Fibroblast of the aortic adventitia (primary cell): ENCODE measurements around the gene EML6. TPM values are rescaled to one million over a fixed set of nuclear protein-coding genes. Genes with fewer than 3 reads are reported as not detected.

Experiments used
- DNase-seq: peaks from one replicate; pipeline ENCODE4 v3.0.0-alpha.2; 2010; ENCODE audit warnings: low read depth
- H3K4me3 ChIP-seq: 2 replicates; pipeline ENCODE4 v1.5.1; 2011; ENCODE audit warnings: low read depth, mild to moderate bottlenecking, control low read depth, low read length, moderate library complexity
- total RNA-seq: library from RNA; depleted of rRNA; stranded (reverse); fragments of >200 nt; gene quantifications from 2 replicates; pipeline ENCODE4 v1.2.3, GENCODE V29; 2012; ENCODE audit warnings: low replicate concordance
- TF ChIP-seq, protein P1 (sequence below): IDR thresholded peaks from 2 replicates; pipeline ENCODE4 v1.5.1; 2011; ENCODE audit warnings: mild to moderate bottlenecking, low read length, control low read depth, inconsistent platforms; ENCODE audit not compliant: insufficient read depth

The EML6 gene
- total RNA-seq, 1 donor = 2.8 TPM

DNA sequence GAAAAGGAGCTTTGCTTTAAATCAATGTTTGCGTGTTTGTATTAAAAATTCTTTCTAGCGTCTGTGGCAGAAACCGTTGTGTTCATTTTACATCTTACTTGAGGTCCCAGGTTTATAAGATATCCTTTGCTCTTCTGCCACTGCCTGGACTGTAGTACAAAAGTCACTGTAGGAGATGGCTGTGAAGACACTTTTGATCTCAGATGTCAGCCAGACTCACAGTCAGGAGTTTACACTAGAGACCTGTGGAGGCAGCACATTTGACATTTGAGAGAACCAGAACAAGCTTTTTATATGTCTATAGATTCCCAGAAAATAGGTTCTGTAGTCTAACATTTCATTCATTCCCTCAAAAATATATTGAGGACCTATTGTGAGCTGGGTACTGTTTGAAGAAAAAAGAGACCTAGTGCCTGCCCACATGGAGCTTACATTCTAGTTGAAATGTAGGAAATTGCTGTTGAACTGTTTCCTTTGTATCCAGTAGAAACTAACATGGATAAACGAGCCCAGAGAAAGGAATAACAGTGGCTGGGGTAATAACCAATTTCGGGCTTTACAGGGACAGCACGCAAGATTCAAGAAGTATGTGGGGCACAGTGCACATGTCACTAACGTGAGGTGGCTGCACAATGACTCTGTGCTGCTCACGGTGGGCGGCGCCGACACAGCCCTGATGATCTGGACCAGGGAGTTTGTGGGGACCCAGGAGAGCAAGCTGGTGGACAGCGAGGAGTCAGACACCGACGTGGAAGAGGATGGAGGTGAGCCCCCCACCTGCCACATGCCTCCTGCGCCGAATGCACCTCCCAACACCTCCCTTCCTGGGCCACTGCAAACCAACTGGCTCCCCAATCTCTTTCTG is 204.5 kb downstream of the EML6 start:
- DNase-seq = no peak
- TF ChIP-seq, protein P1, sequence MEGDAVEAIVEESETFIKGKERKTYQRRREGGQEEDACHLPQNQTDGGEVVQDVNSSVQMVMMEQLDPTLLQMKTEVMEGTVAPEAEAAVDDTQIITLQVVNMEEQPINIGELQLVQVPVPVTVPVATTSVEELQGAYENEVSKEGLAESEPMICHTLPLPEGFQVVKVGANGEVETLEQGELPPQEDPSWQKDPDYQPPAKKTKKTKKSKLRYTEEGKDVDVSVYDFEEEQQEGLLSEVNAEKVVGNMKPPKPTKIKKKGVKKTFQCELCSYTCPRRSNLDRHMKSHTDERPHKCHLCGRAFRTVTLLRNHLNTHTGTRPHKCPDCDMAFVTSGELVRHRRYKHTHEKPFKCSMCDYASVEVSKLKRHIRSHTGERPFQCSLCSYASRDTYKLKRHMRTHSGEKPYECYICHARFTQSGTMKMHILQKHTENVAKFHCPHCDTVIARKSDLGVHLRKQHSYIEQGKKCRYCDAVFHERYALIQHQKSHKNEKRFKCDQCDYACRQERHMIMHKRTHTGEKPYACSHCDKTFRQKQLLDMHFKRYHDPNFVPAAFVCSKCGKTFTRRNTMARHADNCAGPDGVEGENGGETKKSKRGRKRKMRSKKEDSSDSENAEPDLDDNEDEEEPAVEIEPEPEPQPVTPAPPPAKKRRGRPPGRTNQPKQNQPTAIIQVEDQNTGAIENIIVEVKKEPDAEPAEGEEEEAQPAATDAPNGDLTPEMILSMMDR = no peak
- no peak overlapping the region for H3K4me3 ChIP-seq

DNA sequence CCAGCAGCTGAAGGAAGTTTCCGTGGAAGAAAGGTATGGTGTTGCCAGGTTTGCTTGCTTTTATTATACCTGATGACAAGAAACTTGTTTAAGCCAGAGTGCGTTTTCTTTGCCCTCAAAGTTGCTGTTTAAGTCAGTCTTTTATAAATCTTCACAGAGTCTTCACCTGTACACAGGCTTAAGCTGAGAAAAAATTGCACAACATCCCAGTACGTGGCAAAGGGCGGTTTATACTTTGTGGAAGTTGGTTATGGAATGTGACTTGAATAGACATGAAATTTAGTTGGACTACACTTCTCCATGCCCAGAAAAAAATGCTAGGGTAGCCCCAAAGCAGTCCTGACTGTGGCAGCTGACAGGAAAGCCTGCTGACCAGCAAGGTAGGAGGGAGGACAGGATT is 205.3 kb downstream of the EML6 start:
- TF ChIP-seq, protein P1 = no peak
- no peak for DNase-seq
- no peak overlapping the region for H3K4me3 ChIP-seq

DNA sequence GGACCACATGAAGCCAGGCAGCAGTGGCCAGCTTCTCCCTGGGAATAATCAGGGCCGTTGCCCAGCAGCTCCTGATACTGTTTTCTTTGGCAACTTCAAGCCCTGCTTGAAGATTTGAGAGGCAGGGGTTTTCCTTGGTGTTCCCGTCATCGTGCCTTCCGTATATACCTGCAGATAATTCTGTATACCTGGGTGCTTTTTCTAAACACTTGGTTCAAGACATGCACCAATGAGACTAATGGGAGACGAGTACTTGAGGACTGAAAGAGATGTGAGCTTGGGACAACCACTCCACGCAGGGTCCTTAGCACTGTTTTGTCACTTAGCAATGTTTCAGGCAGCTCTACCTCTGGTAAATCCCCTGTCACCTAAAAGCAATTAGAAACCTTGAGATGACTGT is 208.0 kb downstream of the EML6 start:
- H3K4me3 ChIP-seq = no peak overlapping the region
- TF ChIP-seq, protein P1 = no peak
- DNase-seq = no peak

DNA sequence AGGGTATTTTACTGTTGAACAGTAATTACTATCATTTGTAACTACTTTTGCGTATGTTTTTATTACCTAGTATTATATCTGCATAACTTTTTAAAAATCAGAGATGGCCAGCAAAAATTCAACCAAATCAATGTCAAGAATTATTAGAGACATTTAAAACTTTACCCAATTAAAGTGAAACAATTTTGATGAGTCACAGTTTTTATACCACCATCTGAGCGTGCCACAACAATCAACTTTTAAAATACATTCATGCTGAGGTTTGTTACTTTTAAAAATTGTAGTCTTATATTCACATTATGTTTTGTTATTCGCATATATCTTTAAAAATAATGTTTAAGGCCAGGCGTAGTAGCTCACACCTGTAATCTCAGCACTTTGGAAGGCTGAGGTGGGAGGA is 211.9 kb downstream of the EML6 start:
- TF ChIP-seq, protein P1 = no peak
- H3K4me3 ChIP-seq = no peak overlapping the region
- DNase-seq = no peak

DNA sequence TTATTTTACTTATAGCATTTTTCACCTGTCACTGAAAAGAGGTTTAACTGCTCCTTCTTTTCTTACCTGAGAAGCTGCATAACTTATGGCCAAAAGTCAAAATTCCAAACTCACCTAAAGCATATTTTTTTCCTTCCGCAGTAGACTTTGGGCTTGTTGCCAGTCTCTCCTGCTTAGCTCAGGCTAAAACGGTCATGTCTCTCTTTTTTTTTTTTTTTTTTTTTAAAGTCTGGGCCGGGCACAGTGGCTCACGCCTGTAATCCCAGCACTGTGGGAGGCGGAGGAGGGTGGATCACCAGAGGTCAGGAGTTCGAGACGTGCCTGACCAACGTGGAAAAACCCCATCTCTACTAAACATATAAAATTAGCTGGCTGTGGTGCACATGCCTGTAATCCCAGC is 213.3 kb downstream of the EML6 start:
- TF ChIP-seq, protein P1 = no peak
- DNase-seq = no peak
- no peak overlapping the region for H3K4me3 ChIP-seq

DNA sequence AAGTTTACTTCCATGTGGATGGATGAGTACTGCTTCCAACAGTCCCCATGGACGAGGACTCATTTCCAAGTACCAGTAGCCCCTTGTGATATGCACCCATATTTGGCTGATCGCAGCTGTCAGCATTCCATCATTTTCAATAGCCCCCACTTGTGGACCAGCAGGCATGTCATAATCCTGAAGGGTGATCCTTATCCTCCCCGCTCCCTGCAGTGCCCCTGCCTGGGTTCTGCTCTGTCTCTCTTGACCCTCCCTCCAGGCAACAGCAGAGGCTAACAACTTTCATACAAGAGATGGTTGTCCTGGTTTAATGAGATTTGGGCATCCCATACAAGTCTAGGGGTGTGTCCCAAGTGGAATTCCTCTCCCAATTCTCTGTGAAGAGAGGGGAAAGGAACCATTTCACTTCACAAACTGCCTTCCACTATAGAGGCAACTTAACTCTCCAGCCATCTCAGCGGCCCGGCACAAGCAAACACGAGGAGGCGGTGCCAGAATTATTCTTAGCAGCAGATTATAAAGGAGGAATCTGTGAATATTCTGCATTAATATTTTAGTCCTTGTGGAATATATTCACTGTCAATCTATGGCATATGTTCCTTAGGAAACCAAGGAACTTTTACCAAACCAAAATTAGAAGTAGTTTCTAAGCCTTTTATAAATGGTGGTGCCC is 216.1 kb downstream of the EML6 start:
- TF ChIP-seq, protein P1 = no peak
- H3K4me3 ChIP-seq = no peak overlapping the region
- DNase-seq = no peak
